Suprapubic skin (tissue), 3 donors: ENCODE results near the gene SLC6A12.
"Not testable (repeated sequence)": the region's sequence is repeated elsewhere in the genome, so short reads cannot be mapped to it uniquely, and the experiment has no call there.

Source experiments
- CTCF ChIP-seq, 2 donors: fragments of 200-600 bp in 1 of 2; fragments of 450-650 bp in 1 of 2; sonication (generic) in 1 of 2; IDR thresholded peaks; one replicate each; pipeline ENCODE4 v1.5.1; 2016 to 2019; ENCODE audit warnings: antibody characterized with exemption in 2 of 2, mild to moderate bottlenecking in 1 of 2, moderate library complexity in 1 of 2
- EP300 ChIP-seq: sonication (generic); formaldehyde crosslinking; IDR thresholded peaks from one replicate; pipeline ENCODE4 v1.6.1; 2017; ENCODE audit warnings: antibody characterized with exemption
- POLR2A ChIP-seq, 2 donors: fragments of 450-650 bp; IDR thresholded peaks; one replicate each; pipeline ENCODE4 v1.6.1; 2017; ENCODE audit warnings: antibody characterized with exemption in 2 of 2, mild to moderate bottlenecking in 2 of 2, moderate library complexity in 2 of 2

- TF ChIP-seq POLR2A (IDR thresholded peaks at IDR 0.05); CTCF (IDR thresholded peaks at IDR 0.05); EP300: not testable (repeated sequence)
These were observed 25.7 kb downstream of the SLC6A12 start for GRCh38 chr12:187986-188909.
